Stimulated activated CD4-positive, alpha-beta T cell treated with anti-CD3 and anti-CD28 coated beads, Interleukin-2, amount 100 ng/mL, for 4 hours (primary cell): ENCODE data around the gene CNTN5.

Experiments used
- DNase-seq: peaks from one replicate; pipeline ENCODE4 v3.0.0-alpha.2; 2020; ENCODE audit warnings: low read depth

Gene CNTN5

GRCh38 chr11:99934008-99934407, 913.3 kb downstream of the CNTN5 start:
- no peak for DNase-seq

- no peak for DNase-seq
Measured at GRCh38 chr11:99937330-99937729, 916.6 kb downstream of the CNTN5 start.

GRCh38 chr11:99952816-99953215, 932.1 kb downstream of the CNTN5 start:
- DNase-seq: no peak

GRCh38 chr11:99960536-99960935, 939.8 kb downstream of the CNTN5 start:
- no peak for DNase-seq

- no peak for DNase-seq
Measured at GRCh38 chr11:99968336-99968735, 947.6 kb downstream of the CNTN5 start.

- no peak for DNase-seq
Measured at GRCh38 chr11:99973993-99974392, 953.2 kb downstream of the CNTN5 start.

GRCh38 chr11:99979042-99979441, 958.3 kb downstream of the CNTN5 start:
- DNase-seq: no peak

- DNase-seq: no peak
Measured at GRCh38 chr11:99987821-99988470, 967.2 kb downstream of the CNTN5 start.

- no peak for DNase-seq
Measured at GRCh38 chr11:99988471-99988837, 967.7 kb downstream of the CNTN5 start.

GRCh38 chr11:100003985-100004384, 983.2 kb downstream of the CNTN5 start:
- no peak for DNase-seq

- DNase-seq: no peak
Measured at GRCh38 chr11:100004541-100004940, 983.8 kb downstream of the CNTN5 start.

- no peak for DNase-seq
Measured at GRCh38 chr11:100008417-100008816, 987.7 kb downstream of the CNTN5 start.

- DNase-seq: no peak
Measured at GRCh38 chr11:100009728-100010127, 989.0 kb downstream of the CNTN5 start.

GRCh38 chr11:100010393-100010792, 989.6 kb downstream of the CNTN5 start:
- DNase-seq: no peak

GRCh38 chr11:100011697-100012096, 990.9 kb downstream of the CNTN5 start:
- DNase-seq: no peak

GRCh38 chr11:100013011-100013410, 992.3 kb downstream of the CNTN5 start:
- no peak for DNase-seq

GRCh38 chr11:100031973-100032372, 1011.2 kb downstream of the CNTN5 start:
- no peak for DNase-seq

GRCh38 chr11:100061006-100061405, 1040.3 kb downstream of the CNTN5 start:
- DNase-seq: no peak

- DNase-seq: no peak
Measured at GRCh38 chr11:100066399-100066798, 1045.7 kb downstream of the CNTN5 start.

GRCh38 chr11:100068116-100068515, 1047.4 kb downstream of the CNTN5 start:
- DNase-seq: no peak

GRCh38 chr11:100072131-100072530, 1051.4 kb downstream of the CNTN5 start:
- DNase-seq: no peak

GRCh38 chr11:100080381-100080780, 1059.6 kb downstream of the CNTN5 start:
- DNase-seq: no peak

GRCh38 chr11:100080821-100081220, 1060.1 kb downstream of the CNTN5 start:
- no peak for DNase-seq

GRCh38 chr11:100093698-100094097, 1072.9 kb downstream of the CNTN5 start:
- DNase-seq: no peak
